ENCODE data around the gene PRDX5.

The PRDX5 gene

GRCh38 chr11:64330888-64331287 lies 13.0 kb downstream of the PRDX5 start:
- Mint-ChIP-seq H3K4me1 (peaks cover 11% of the 10 kb centered on the region), H3K27ac (ENCODE audit: low read depth) (no peak overlapping the region), H3K36me3 (ENCODE audit: insufficient read depth) (peaks cover 4% of the 10 kb centered on the region), H3K27me3 (no peaks in the 10 kb centered on the region), H3K4me3 (no peak overlapping the region), H3K9me3 (no peaks in the 10 kb centered on the region)
- no peak for ATAC-seq (replicated peaks; ENCODE audit: extremely low read depth, poor library complexity, severe bottlenecking)
- no peak for DNase-seq (ENCODE audit: low spot score in 2 of 2)

- peak overlapping the region; percentile 20 for H3K27ac Mint-ChIP-seq (ENCODE audit: low read depth)
- ATAC-seq (replicated peaks; ENCODE audit: extremely low read depth, poor library complexity, severe bottlenecking) (peak; percentile 89), DNase-seq (ENCODE audit: low spot score in 2 of 2) (peak; percentile 55 to 70)
- peak overlapping the region; percentile 19 for H3K4me3 Mint-ChIP-seq
- H3K4me1 Mint-ChIP-seq = peaks cover 11% of the 10 kb centered on the region
- H3K9me3 Mint-ChIP-seq = no peaks in the 10 kb centered on the region
- peaks cover 4% of the 10 kb centered on the region for H3K36me3 Mint-ChIP-seq (ENCODE audit: insufficient read depth)
- no peaks in the 10 kb centered on the region for H3K27me3 Mint-ChIP-seq
Observed at GRCh38 chr11:64331569-64332371, 13.8 kb downstream of the PRDX5 start.

- ATAC-seq (replicated peaks; ENCODE audit: extremely low read depth, poor library complexity, severe bottlenecking) (no peak), DNase-seq (ENCODE audit: low spot score in 2 of 2) (no peak)
- Mint-ChIP-seq H3K27me3 (no peaks in the 10 kb centered on the region), H3K4me3 (no peak overlapping the region), H3K9me3 (no peaks in the 10 kb centered on the region), H3K27ac (ENCODE audit: low read depth) (no peak overlapping the region), H3K4me1 (peaks cover 11% of the 10 kb centered on the region), H3K36me3 (ENCODE audit: insufficient read depth) (peaks cover 8% of the 10 kb centered on the region)
Observed at GRCh38 chr11:64333556-64333955, 15.6 kb downstream of the PRDX5 start.

- no peak for ATAC-seq (replicated peaks; ENCODE audit: extremely low read depth, poor library complexity, severe bottlenecking)
- no peaks in the 10 kb centered on the region for H3K9me3 Mint-ChIP-seq
- H3K27ac Mint-ChIP-seq (ENCODE audit: low read depth) = no peak overlapping the region
- H3K27me3 Mint-ChIP-seq = no peaks in the 10 kb centered on the region
- H3K4me1 Mint-ChIP-seq = peaks cover 21% of the 10 kb centered on the region
- no peak for DNase-seq (ENCODE audit: low spot score in 2 of 2)
- H3K4me3 Mint-ChIP-seq = no peak overlapping the region
- peaks cover 12% of the 10 kb centered on the region for H3K36me3 Mint-ChIP-seq (ENCODE audit: insufficient read depth)
Observed at GRCh38 chr11:64334764-64335735, 17.1 kb downstream of the PRDX5 start.

GRCh38 chr11:64337538-64338249 lies 19.8 kb downstream of the PRDX5 start:
- Mint-ChIP-seq H3K27ac (ENCODE audit: low read depth) (peak overlapping the region; percentile 94), H3K36me3 (ENCODE audit: insufficient read depth) (peaks cover 14% of the 10 kb centered on the region), H3K9me3 (no peaks in the 10 kb centered on the region), H3K27me3 (no peaks in the 10 kb centered on the region), H3K4me1 (peaks cover 30% of the 10 kb centered on the region), H3K4me3 (no peak overlapping the region)
- no peak for DNase-seq (ENCODE audit: low spot score in 2 of 2)
- no peak for ATAC-seq (replicated peaks; ENCODE audit: extremely low read depth, poor library complexity, severe bottlenecking)

- H3K27me3 Mint-ChIP-seq = no peaks in the 10 kb centered on the region
- peak overlapping the region; percentile 87 for H3K4me3 Mint-ChIP-seq
- no peak for DNase-seq (ENCODE audit: low spot score in 2 of 2)
- H3K4me1 Mint-ChIP-seq = peaks cover 30% of the 10 kb centered on the region
- peak overlapping the region; percentile 94 for H3K27ac Mint-ChIP-seq (ENCODE audit: low read depth)
- no peaks in the 10 kb centered on the region for H3K9me3 Mint-ChIP-seq
- ATAC-seq (replicated peaks; ENCODE audit: extremely low read depth, poor library complexity, severe bottlenecking) = no peak
- H3K36me3 Mint-ChIP-seq (ENCODE audit: insufficient read depth) = peaks cover 16% of the 10 kb centered on the region
Observed at GRCh38 chr11:64338716-64339115, 20.8 kb downstream of the PRDX5 start.

GRCh38 chr11:64339286-64339685 lies 21.4 kb downstream of the PRDX5 start:
- DNase-seq (ENCODE audit: low spot score in 2 of 2) (no peak), ATAC-seq (replicated peaks; ENCODE audit: extremely low read depth, poor library complexity, severe bottlenecking) (no peak)
- Mint-ChIP-seq H3K27ac (ENCODE audit: low read depth) (peak overlapping the region; percentile 94), H3K36me3 (ENCODE audit: insufficient read depth) (peaks cover 16% of the 10 kb centered on the region), H3K4me1 (peaks cover 30% of the 10 kb centered on the region), H3K4me3 (peak overlapping the region; percentile 87), H3K27me3 (no peaks in the 10 kb centered on the region), H3K9me3 (no peaks in the 10 kb centered on the region)

GRCh38 chr11:64339754-64340408 lies 22.0 kb downstream of the PRDX5 start, which contains the start of gene CCDC88B:
CCDC88B (plus strand) TSS chr11:64340204; CDS start chr11:64340267, 63 bp downstream.
- Mint-ChIP-seq H3K9me3 (no peaks in the 10 kb centered on the region), H3K27me3 (no peaks in the 10 kb centered on the region), H3K27ac (ENCODE audit: low read depth) (peak within 1 kb of the TSS; percentile 94), H3K4me3 (peak within 1 kb of the TSS; percentile 87), H3K4me1 (peaks cover 30% of the 10 kb centered on the region), H3K36me3 (ENCODE audit: insufficient read depth) (peaks cover 16% of the 10 kb centered on the region)
- ATAC-seq (replicated peaks; ENCODE audit: extremely low read depth, poor library complexity, severe bottlenecking) (peak; percentile 96), DNase-seq (ENCODE audit: low spot score in 2 of 2) (peak; percentile 75 to 89)

- Mint-ChIP-seq H3K9me3 (no peaks in the 10 kb centered on the region), H3K4me1 (peaks cover 37% of the 10 kb centered on the region), H3K27ac (ENCODE audit: low read depth) (peak overlapping the region; percentile 94), H3K4me3 (peak overlapping the region; percentile 87), H3K36me3 (ENCODE audit: insufficient read depth) (peaks cover 17% of the 10 kb centered on the region), H3K27me3 (no peaks in the 10 kb centered on the region)
- ATAC-seq (replicated peaks; ENCODE audit: extremely low read depth, poor library complexity, severe bottlenecking) (peak; percentile 31), DNase-seq (ENCODE audit: low spot score in 2 of 2) (peak; percentile 65 to 66)
Observed at GRCh38 chr11:64340671-64341335, 22.9 kb downstream of the PRDX5 start.

GRCh38 chr11:64341429-64341828 lies 23.5 kb downstream of the PRDX5 start:
- Mint-ChIP-seq H3K4me3 (peak overlapping the region; percentile 87), H3K4me1 (peaks cover 40% of the 10 kb centered on the region), H3K27ac (ENCODE audit: low read depth) (no peak overlapping the region)

More at GRCh38 chr11:64341429-64341828, 23.5 kb downstream of the PRDX5 start:
- H3K9me3 Mint-ChIP-seq = no peaks in the 10 kb centered on the region
- no peak for ATAC-seq (replicated peaks; ENCODE audit: extremely low read depth, poor library complexity, severe bottlenecking)
- no peak for DNase-seq (ENCODE audit: low spot score in 2 of 2)
- peaks cover 19% of the 10 kb centered on the region for H3K36me3 Mint-ChIP-seq (ENCODE audit: insufficient read depth)
- no peaks in the 10 kb centered on the region for H3K27me3 Mint-ChIP-seq

Measured in central memory CD8-positive, alpha-beta T cell (primary cell).